IMR-90 (cell line): ENCODE data around the gene KNTC1.

ENCODE experiments used
- CHD1 ChIP-seq: IDR thresholded peaks from 2 replicates; pipeline ENCODE4 v1.6.1; 2012; ENCODE audit warnings: low read depth, low read length, improper control_type of control experiment
- MAFK ChIP-seq: IDR thresholded peaks from 2 replicates; pipeline ENCODE4 v1.6.1; 2012; ENCODE audit warnings: low read depth, low read length, improper control_type of control experiment
- MAZ ChIP-seq: IDR thresholded peaks from 2 replicates; pipeline ENCODE4 v1.6.1; 2012; ENCODE audit warnings: low read depth, mild to moderate bottlenecking, low read length, improper control_type of control experiment, moderate library complexity, borderline replicate concordance
- MXI1 ChIP-seq: IDR thresholded peaks from 2 replicates; pipeline ENCODE4 v1.6.1; 2012; ENCODE audit warnings: low read depth, mild to moderate bottlenecking, low read length, moderate library complexity, borderline replicate concordance
- POLR2A ChIP-seq: IDR thresholded peaks from 2 replicates; pipeline ENCODE4 v1.6.1; 2012; ENCODE audit warnings: mild to moderate bottlenecking, low read depth, low read length
- RAD21 ChIP-seq: IDR thresholded peaks from 2 replicates; pipeline ENCODE4 v1.6.1; 2012; ENCODE audit warnings: low read length, improper control_type of control experiment
- RCOR1 ChIP-seq: IDR thresholded peaks from 2 replicates; pipeline ENCODE4 v1.6.1; 2012; ENCODE audit warnings: mild to moderate bottlenecking, low read length, improper control_type of control experiment; ENCODE audit not compliant: insufficient replicate concordance
- SMC3 ChIP-seq: fragments of 150-350 bp; IDR thresholded peaks from 2 replicates; pipeline ENCODE4 v1.6.1; 2016; ENCODE audit warnings: low read depth, mild to moderate bottlenecking, antibody characterized with exemption, low read length, moderate library complexity
- TF ChIP-seq, protein P1 (sequence below): conservative IDR thresholded peaks from 2 replicates; pipeline ENCODE4 v1.5.1; 2012; ENCODE audit warnings: mild to moderate bottlenecking, low read depth, low read length, improper control_type of control experiment
- TF ChIP-seq, protein P2 (sequence below): fragments of 150-350 bp; IDR thresholded peaks from 2 replicates; pipeline ENCODE4 v1.6.1; 2017; ENCODE audit warnings: mild to moderate bottlenecking, antibody characterized with exemption, low read length, low read depth

DNA sequence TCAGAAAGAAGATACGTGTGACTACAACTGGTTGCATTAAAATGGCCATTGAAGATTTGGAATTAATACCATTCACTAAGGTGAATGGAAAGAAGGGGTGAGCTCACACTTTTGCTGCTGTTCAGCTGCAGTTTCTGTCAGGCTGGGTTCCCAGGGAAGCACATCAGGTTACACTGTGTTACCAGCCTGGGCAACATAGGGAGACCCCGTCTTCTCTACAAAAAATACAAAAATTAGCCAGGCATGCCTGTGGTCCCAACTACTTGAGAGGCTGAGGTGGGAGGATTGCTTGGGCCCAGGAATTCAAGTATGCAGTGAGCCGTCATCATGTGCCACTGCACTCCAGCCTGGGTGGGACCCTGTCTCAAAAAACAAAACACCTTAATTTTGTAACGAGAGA, 13.4 kb upstream of the KNTC1 start:
- TF ChIP-seq, protein P1, sequence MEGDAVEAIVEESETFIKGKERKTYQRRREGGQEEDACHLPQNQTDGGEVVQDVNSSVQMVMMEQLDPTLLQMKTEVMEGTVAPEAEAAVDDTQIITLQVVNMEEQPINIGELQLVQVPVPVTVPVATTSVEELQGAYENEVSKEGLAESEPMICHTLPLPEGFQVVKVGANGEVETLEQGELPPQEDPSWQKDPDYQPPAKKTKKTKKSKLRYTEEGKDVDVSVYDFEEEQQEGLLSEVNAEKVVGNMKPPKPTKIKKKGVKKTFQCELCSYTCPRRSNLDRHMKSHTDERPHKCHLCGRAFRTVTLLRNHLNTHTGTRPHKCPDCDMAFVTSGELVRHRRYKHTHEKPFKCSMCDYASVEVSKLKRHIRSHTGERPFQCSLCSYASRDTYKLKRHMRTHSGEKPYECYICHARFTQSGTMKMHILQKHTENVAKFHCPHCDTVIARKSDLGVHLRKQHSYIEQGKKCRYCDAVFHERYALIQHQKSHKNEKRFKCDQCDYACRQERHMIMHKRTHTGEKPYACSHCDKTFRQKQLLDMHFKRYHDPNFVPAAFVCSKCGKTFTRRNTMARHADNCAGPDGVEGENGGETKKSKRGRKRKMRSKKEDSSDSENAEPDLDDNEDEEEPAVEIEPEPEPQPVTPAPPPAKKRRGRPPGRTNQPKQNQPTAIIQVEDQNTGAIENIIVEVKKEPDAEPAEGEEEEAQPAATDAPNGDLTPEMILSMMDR: no peak
- no peak for TF ChIP-seq POLR2A
- TF ChIP-seq MAFK: no peak
- TF ChIP-seq MXI1: no peak
- TF ChIP-seq CHD1: no peak
- TF ChIP-seq RAD21: no peak
- no peak for TF ChIP-seq MAZ
- no peak for TF ChIP-seq RCOR1
- TF ChIP-seq, protein P2, sequence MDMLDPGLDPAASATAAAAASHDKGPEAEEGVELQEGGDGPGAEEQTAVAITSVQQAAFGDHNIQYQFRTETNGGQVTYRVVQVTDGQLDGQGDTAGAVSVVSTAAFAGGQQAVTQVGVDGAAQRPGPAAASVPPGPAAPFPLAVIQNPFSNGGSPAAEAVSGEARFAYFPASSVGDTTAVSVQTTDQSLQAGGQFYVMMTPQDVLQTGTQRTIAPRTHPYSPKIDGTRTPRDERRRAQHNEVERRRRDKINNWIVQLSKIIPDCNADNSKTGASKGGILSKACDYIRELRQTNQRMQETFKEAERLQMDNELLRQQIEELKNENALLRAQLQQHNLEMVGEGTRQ: no peak
- no peak for TF ChIP-seq SMC3
